Measurements from ENCODE around the gene FXYD1.

DNA sequence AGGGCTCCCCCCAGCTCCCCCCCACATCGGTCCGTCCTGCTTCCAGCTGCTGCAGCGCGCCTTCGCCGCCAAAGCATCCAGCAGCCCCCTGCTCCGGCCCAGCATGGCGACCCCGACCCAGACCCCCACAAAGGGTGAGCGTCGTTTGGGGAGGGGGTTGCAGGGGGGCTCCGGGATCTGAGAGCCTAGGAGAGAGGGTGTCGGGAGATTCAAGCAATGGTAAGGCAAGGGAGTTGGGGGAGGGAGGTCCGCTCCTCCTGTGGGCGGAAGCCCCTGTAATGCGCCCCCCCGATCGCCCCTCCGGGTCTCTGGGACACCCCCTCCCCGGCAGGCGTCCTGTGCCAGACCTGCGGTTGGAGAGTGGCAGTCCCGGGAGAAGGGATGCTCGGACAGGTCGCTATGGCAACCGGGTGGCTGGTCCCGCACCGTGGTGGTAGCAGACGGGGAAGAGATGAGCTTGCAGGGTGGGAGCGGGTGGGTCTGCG is 4.6 kb downstream of the FXYD1 start, which contains the start of gene FXYD7:
- TF ChIP-seq, protein P1, sequence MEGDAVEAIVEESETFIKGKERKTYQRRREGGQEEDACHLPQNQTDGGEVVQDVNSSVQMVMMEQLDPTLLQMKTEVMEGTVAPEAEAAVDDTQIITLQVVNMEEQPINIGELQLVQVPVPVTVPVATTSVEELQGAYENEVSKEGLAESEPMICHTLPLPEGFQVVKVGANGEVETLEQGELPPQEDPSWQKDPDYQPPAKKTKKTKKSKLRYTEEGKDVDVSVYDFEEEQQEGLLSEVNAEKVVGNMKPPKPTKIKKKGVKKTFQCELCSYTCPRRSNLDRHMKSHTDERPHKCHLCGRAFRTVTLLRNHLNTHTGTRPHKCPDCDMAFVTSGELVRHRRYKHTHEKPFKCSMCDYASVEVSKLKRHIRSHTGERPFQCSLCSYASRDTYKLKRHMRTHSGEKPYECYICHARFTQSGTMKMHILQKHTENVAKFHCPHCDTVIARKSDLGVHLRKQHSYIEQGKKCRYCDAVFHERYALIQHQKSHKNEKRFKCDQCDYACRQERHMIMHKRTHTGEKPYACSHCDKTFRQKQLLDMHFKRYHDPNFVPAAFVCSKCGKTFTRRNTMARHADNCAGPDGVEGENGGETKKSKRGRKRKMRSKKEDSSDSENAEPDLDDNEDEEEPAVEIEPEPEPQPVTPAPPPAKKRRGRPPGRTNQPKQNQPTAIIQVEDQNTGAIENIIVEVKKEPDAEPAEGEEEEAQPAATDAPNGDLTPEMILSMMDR (IDR thresholded peaks at IDR 0.05), result peak; percentile 1; the same call in 2 of the 3 replicates
- TF ChIP-seq RAD21 (conservative IDR thresholded peaks at IDR 0.05 in 1 of 2, IDR thresholded peaks at IDR 0.05 in 1 of 2) (no peak), SREBF2 (IDR thresholded peaks at IDR 0.05) (no peak), ZSCAN20 (CRISPR knock-in tag; IDR thresholded peaks at IDR 0.05) (no peak), NPAS2 (CRISPR knock-in tag; IDR thresholded peaks at IDR 0.05; ENCODE audit: borderline replicate concordance) (no peak), EP300 (IDR thresholded peaks at IDR 0.05) (no peak), NR3C1 (IDR thresholded peaks at IDR 0.05) (no peak), CHD2 (IDR thresholded peaks at IDR 0.05; ENCODE audit: low read length, partially characterized antibody) (no peak), JUNB (IDR thresholded peaks at IDR 0.05) (no peak), MAX (IDR thresholded peaks at IDR 0.05) (no peak)
- TF ChIP-seq, protein P2, sequence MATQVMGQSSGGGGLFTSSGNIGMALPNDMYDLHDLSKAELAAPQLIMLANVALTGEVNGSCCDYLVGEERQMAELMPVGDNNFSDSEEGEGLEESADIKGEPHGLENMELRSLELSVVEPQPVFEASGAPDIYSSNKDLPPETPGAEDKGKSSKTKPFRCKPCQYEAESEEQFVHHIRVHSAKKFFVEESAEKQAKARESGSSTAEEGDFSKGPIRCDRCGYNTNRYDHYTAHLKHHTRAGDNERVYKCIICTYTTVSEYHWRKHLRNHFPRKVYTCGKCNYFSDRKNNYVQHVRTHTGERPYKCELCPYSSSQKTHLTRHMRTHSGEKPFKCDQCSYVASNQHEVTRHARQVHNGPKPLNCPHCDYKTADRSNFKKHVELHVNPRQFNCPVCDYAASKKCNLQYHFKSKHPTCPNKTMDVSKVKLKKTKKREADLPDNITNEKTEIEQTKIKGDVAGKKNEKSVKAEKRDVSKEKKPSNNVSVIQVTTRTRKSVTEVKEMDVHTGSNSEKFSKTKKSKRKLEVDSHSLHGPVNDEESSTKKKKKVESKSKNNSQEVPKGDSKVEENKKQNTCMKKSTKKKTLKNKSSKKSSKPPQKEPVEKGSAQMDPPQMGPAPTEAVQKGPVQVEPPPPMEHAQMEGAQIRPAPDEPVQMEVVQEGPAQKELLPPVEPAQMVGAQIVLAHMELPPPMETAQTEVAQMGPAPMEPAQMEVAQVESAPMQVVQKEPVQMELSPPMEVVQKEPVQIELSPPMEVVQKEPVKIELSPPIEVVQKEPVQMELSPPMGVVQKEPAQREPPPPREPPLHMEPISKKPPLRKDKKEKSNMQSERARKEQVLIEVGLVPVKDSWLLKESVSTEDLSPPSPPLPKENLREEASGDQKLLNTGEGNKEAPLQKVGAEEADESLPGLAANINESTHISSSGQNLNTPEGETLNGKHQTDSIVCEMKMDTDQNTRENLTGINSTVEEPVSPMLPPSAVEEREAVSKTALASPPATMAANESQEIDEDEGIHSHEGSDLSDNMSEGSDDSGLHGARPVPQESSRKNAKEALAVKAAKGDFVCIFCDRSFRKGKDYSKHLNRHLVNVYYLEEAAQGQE (IDR thresholded peaks at IDR 0.05), result no peak

Data from A549 (cell line).